BE2C (cell line): ENCODE measurements around the gene FKBP9. TPM values are rescaled to one million over a fixed set of nuclear protein-coding genes. Genes with fewer than 3 reads are reported as not detected.
"Not testable (repeated sequence)": the region's sequence is repeated elsewhere in the genome, so short reads cannot be mapped to it uniquely, and the experiment has no call there.

Source experiments
- DNase-seq: peaks from one replicate; pipeline ENCODE4 v3.0.0-alpha.2; 2020
- H3K27me3 ChIP-seq: fragments of 250-450 bp; sonication (Bioruptor Pico); 2 replicates; pipeline ENCODE4 v1.5.1; 2020; ENCODE audit warnings: mild to moderate bottlenecking
- H3K36me3 ChIP-seq: fragments of 250-450 bp; sonication (Bioruptor Pico); 2 replicates; pipeline ENCODE4 v1.5.1; 2020; ENCODE audit warnings: mild to moderate bottlenecking
- H3K4me1 ChIP-seq: fragments of 250-450 bp; sonication (Bioruptor Pico); 2 replicates; pipeline ENCODE4 v1.5.1; 2020
- H3K4me3 ChIP-seq: 2 replicates; pipeline ENCODE4 v1.5.1; 2011; ENCODE audit warnings: low read depth, low read length
- H3K9me3 ChIP-seq: fragments of 250-450 bp; sonication (Bioruptor Pico); 2 replicates; pipeline ENCODE4 v1.5.1; 2020
- polyA plus RNA-seq: library from polyadenylated mRNA; unstranded; fragments of >200 nt; gene quantifications from one replicate; pipeline ENCODE4 v1.2.1, GENCODE V29; 2012; ENCODE audit warnings: low read depth, missing spikeins; ENCODE audit not compliant: insufficient read length, insufficient read depth
- TF ChIP-seq, protein P1 (sequence below): IDR thresholded peaks from 2 replicates; pipeline ENCODE4 v1.5.1; 2012; ENCODE audit warnings: mild to moderate bottlenecking, low read depth, low read length

Gene FKBP9, protein sequence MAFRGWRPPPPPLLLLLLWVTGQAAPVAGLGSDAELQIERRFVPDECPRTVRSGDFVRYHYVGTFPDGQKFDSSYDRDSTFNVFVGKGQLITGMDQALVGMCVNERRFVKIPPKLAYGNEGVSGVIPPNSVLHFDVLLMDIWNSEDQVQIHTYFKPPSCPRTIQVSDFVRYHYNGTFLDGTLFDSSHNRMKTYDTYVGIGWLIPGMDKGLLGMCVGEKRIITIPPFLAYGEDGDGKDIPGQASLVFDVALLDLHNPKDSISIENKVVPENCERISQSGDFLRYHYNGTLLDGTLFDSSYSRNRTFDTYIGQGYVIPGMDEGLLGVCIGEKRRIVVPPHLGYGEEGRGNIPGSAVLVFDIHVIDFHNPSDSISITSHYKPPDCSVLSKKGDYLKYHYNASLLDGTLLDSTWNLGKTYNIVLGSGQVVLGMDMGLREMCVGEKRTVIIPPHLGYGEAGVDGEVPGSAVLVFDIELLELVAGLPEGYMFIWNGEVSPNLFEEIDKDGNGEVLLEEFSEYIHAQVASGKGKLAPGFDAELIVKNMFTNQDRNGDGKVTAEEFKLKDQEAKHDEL
- 25.8 TPM for polyA plus RNA-seq

DNA sequence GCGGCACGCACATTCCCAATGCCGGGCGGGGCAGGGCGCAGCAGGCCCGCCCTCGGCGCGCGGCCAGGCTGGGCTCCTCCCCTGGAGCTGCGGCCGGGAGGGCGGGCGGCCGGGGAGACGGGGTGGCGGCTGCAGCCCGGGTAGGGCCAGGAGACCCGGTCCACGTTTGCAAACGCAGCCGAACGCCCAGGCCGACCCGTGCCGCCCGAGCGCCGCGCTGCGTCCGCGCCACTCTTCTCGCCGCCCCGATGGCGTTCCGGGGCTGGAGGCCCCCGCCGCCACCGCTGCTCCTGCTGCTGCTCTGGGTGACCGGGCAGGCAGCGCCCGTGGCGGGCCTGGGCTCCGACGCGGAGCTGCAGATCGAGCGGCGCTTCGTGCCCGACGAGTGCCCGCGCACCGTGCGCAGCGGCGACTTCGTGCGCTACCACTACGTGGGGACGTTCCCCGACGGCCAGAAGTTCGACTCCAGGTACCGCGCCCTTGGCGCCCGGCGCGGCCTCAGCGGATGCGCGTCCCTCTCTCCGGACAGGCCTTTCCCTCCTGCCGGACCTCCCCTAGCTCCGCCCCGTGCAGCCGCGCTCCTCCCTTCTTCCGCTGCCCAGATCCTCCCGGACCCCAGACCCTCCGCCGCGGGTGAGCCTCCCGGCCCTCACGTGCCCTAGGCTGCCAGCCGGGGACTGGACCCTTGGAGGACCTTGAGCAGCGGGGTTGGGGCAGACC lies at the start of gene FKBP9:
TSS of gene FKBP9 (plus strand) at position 115 of the 720 bp plus-strand sequence. CDS start at position 249, 134 bp downstream.
- Histone ChIP-seq H3K36me3 (no peaks in the 10 kb centered on the region), H3K27me3 (no peaks in the 10 kb centered on the region), H3K4me1 (no peaks in the 10 kb centered on the region), H3K4me3 (peak within 1 kb of the TSS; percentile 77), H3K9me3 (no peaks in the 10 kb centered on the region)
- DNase-seq, result peak; percentile 88
- TF ChIP-seq, protein P1, sequence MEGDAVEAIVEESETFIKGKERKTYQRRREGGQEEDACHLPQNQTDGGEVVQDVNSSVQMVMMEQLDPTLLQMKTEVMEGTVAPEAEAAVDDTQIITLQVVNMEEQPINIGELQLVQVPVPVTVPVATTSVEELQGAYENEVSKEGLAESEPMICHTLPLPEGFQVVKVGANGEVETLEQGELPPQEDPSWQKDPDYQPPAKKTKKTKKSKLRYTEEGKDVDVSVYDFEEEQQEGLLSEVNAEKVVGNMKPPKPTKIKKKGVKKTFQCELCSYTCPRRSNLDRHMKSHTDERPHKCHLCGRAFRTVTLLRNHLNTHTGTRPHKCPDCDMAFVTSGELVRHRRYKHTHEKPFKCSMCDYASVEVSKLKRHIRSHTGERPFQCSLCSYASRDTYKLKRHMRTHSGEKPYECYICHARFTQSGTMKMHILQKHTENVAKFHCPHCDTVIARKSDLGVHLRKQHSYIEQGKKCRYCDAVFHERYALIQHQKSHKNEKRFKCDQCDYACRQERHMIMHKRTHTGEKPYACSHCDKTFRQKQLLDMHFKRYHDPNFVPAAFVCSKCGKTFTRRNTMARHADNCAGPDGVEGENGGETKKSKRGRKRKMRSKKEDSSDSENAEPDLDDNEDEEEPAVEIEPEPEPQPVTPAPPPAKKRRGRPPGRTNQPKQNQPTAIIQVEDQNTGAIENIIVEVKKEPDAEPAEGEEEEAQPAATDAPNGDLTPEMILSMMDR, result no peak

DNA sequence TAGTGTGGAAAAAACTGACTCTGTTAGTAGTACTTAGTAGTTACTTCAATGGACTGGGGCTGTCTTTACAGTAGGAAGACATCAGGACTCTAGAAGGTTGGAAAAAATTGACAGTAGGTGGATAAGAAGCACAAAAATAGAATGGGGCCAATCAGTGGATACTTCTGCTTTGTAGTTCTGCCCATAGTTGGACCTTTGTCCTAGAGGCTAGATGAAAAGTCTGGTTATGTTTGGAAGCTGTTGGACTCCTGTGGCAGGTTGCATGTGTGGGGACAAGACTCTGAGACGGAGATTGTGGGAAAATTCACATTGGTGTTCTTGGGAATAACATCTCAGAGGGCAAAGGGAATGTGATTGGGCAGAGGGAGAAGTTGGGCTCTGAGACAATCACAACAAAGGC lies 47.0 kb upstream of the FKBP9 start:
- H3K4me1 ChIP-seq, result no peaks in the 10 kb centered on the region
- TF ChIP-seq, protein P1, result no peak
- no peaks in the 10 kb centered on the region for H3K9me3 ChIP-seq
- peaks cover under 1% of the 10 kb centered on the region; the same call in 1 of the 2 replicates for H3K36me3 ChIP-seq
- H3K4me3 ChIP-seq, result no peak overlapping the region
- H3K27me3 ChIP-seq, result no peaks in the 10 kb centered on the region
- DNase-seq, result no peak

DNA sequence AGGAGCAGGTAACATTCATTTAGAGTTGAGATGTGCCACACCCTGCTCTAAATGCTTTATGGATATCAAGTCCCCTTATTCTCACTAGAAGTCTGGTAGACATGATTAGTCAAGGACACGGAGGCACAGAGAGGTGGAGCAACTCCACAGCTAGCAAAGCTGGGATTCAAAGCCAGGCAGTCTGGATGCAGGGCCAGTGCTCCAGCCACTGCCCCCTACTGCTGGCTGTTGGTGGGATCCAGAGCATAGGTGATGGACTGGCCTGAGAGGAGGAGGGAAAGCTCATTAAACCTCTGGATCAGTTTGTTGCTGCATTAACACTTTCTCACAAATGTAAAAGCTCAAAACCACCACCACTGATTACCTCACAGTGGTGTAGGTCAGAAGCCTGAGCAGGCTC lies 43.1 kb upstream of the FKBP9 start:
- TF ChIP-seq, protein P1, result peak; percentile 20; the same call in 1 of the 2 replicates
- H3K4me1 ChIP-seq, result no peaks in the 10 kb centered on the region
- DNase-seq, result no peak
- no peaks in the 10 kb centered on the region for H3K9me3 ChIP-seq
- peaks cover 17% of the 10 kb centered on the region for H3K36me3 ChIP-seq
- H3K27me3 ChIP-seq, result no peaks in the 10 kb centered on the region
- H3K4me3 ChIP-seq, result no peak overlapping the region

DNA sequence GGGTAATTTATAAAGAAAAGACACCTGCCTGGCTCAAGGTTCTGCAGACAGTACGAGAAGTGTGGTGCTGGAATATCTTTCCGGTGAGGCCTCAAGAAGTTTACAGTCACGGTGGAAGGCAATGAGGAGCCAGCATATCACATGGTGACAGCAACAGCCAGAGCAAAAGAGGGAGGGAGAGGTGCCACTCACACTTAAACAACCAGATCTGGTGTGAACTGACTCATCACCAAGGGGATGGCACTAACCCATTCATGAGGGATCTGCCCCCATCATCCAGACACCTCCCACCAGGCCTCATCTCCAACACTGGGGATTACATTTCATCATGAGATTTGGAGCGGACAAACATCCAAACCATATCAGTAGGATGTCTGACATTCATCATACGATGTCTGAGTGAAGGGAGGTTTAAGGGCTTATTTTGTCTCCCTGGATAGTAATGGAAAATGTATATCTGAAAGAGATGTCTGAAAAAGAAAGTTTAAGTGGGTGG lies 42.2 kb upstream of the FKBP9 start:
- H3K4me1 ChIP-seq, result no peaks in the 10 kb centered on the region
- H3K9me3 ChIP-seq, result no peaks in the 10 kb centered on the region
- TF ChIP-seq, protein P1, result no peak
- peaks cover 25% of the 10 kb centered on the region for H3K36me3 ChIP-seq
- no peak for DNase-seq
- no peaks in the 10 kb centered on the region for H3K27me3 ChIP-seq
- H3K4me3 ChIP-seq, result no peak overlapping the region

DNA sequence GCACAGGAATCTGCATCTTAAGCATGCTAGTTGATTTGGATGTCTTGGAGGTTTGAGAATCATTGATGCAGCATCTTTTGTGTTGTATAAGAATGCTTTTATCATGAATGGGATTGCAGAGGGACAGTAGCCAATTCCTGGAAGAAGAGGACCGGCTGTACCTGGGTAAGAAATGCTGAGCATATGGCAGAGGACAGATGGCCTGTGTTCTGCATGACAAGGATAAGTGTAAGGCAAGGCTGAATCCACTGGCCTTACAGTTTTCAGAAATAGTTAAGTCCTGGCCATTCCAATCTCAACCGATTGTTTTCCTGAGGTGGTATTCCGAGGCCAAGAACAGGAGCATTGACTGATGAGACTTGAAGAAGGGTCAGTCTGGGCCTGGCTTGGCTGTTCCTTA lies 41.2 kb upstream of the FKBP9 start:
- H3K4me1 ChIP-seq, result no peaks in the 10 kb centered on the region
- H3K36me3 ChIP-seq, result peaks cover 29% of the 10 kb centered on the region
- no peaks in the 10 kb centered on the region for H3K9me3 ChIP-seq
- no peak for DNase-seq
- no peaks in the 10 kb centered on the region for H3K27me3 ChIP-seq
- no peak overlapping the region for H3K4me3 ChIP-seq
- TF ChIP-seq, protein P1, result no peak

DNA sequence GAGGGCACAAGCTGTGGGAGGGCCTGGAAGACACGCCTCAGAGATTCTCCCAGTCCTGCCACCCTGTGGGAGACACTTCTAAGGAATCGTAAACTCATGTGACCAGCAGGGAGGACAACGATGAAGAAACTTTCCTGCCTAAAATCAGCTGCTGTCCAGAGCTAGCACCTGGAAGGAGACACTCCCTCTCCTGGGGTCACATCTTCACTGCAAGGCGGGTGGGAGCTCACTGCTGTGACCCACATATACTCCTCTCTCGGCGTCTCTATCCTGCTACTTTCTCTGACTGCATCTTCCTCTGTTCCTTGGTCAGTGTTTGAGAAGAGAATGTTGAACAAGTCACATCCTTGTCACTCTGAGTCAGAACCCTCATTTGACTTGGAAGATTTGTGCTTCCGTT lies 40.2 kb upstream of the FKBP9 start:
- DNase-seq, H3K9me3 ChIP-seq: not testable (repeated sequence)

More for the DNA sequence above, 40.2 kb upstream of the FKBP9 start:
- H3K4me1 ChIP-seq, H3K4me3 ChIP-seq, H3K27me3 ChIP-seq: not testable (repeated sequence)
- H3K36me3 ChIP-seq, result peaks cover 29% of the 10 kb centered on the region
